GM12891 (cell line): Measurements from ENCODE around the gene PAX1.

ENCODE experiments used
- POLR2A ChIP-seq: IDR thresholded peaks from 2 replicates; pipeline ENCODE4 v1.6.1; 2011; ENCODE audit warnings: low read depth, low read length, control low read depth
- POLR2AphosphoS5 ChIP-seq: IDR thresholded peaks from 2 replicates; pipeline ENCODE4 v1.6.1; 2011; ENCODE audit warnings: low read depth, low read length, control low read depth
- POU2F2 ChIP-seq: IDR thresholded peaks from 2 replicates; pipeline ENCODE4 v1.6.1; 2011; ENCODE audit warnings: low read depth, mild to moderate bottlenecking, control low read depth, low read length, moderate library complexity
- TAF1 ChIP-seq: IDR thresholded peaks from 2 replicates; pipeline ENCODE4 v1.6.1; 2011; ENCODE audit warnings: low read depth, low read length, control low read depth

DNA sequence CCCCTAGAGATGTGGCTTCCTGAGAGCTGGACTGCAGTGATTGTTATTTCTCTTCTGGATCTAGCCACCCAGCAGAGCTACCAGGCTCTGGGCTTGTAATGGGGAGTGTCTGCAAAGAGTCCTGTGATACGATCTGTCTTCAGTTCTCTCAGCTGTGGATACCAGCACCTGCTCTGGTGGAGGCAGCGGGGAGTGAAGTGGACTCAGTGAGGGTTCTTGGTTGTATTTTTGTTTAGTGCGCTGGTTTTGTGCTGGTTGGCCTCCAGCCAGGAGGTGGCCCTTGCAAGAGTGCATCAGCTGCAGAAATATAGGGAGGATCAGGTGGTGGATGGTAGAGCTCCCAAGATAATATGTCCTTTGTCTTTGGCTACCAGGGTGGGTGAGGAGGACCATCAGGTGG is 33.7 kb downstream of the PAX1 start:
- TF ChIP-seq POLR2A (no peak), POLR2AphosphoS5 (no peak), POU2F2 (no peak), TAF1 (no peak)
